ENCODE measurements around the gene IQCN. TPM values are rescaled to one million over a fixed set of nuclear protein-coding genes. Genes with fewer than 3 reads are reported as not detected.

IQCN gene
- total and polyA plus RNA-seq, 10 of the 15 experiments (the other 5 are each of a cell fraction or from before 2014, with no cell fraction given) = 0.01 to 0.54 (median 0.23) TPM; not detected in 3

DNA sequence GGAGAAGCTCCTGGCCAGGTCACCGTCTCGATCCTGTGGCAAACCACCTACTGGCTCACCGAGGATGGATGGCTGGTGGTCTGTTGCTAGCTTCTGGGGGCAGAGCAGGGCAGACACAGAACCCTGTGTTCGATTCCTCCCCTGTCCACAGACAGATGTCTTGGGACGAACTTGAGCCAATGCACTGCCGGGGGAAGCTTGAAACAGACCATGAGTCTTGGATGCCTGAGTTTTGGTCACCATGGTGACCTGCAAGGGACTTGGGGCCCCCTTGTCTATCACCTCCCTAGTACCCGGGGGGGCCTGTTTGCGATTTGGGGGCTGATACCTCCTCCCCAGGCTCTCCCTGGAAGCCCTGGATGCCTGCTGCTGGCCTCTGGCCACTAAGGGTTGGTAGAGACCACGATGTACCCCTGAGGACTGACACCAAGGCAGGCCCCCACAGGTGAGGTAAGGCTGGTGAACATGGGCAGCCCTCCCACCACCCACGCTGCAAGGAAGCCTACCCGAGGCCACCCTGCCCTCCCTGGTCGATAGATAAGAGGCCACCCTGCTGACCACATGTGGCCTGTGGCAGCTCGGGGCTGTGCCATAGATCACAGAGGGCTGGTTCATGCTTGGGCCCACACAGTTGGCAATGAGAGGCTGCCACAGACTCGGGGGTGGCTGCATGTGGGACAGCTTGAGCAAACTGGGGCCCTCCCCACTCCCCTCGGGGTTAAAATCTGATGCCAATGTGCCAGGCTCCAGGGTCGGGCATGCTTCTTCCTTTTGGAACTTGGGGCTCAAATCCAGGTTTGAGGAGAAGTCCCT is 10.7 kb downstream of the IQCN start:
- Histone ChIP-seq H3K27me3 (replicated peaks in 1 of 2; ENCODE audit: control insufficient read depth in 2 of 2, insufficient read depth in 2 of 2, low read length in 1 of 2) (no peaks in the 10 kb centered on the region), H3K4me1 (ENCODE audit: control insufficient read depth, insufficient read depth, low read length) (no peaks in the 10 kb centered on the region), H3K4me3 (no peak overlapping the region), H4K20me1 (ENCODE audit: control insufficient read depth, insufficient read depth) (no peaks in the 10 kb centered on the region), H3K9me3 (replicated peaks; ENCODE audit: control insufficient read depth, insufficient read depth, low read length) (no peaks in the 10 kb centered on the region), H3K27ac (ENCODE audit: control insufficient read depth, insufficient read depth) (no peak overlapping the region), H3K4me2 (ENCODE audit: control insufficient read depth, insufficient read depth) (no peak overlapping the region), H3K79me2 (ENCODE audit: control insufficient read depth, insufficient read depth, low read length) (no peaks in the 10 kb centered on the region), H2AFZ (ENCODE audit: control insufficient read depth, low read depth, low read length) (no peak overlapping the region), H3K9ac (ENCODE audit: control insufficient read depth, insufficient read depth, low read length) (no peak overlapping the region), H3K36me3 (ENCODE audit: control insufficient read depth in 2 of 2, insufficient read depth in 2 of 2, low read length in 1 of 2) (no peaks in the 10 kb centered on the region)
- FAIRE-seq = no peak
- ChIA-PET RAD21 (ENCODE audit: unreplicated experiment) (interaction anchor here (0.9 to 1.6 kb wide), 4 partner anchors 9 to 58 kb away, joined by 3 to 4 read pairs (median 3); no protein-coding TSS in a partner anchor), POLR2A (interaction anchor here (0.6 kb wide), 1 partner anchor 16 kb away, joined by 3 read pairs; no protein-coding TSS in a partner anchor), SMC1A (ENCODE audit: uncharacterized antibody, unreplicated experiment) (interaction anchor here (1.1 kb wide), 1 partner anchor 65 kb away, joined by 3 read pairs; no protein-coding TSS in a partner anchor), CTCF (interaction anchor here (1.1 to 3.0 kb wide), 4 partner anchors 8 to 65 kb away, joined by 3 to 13 read pairs (median 4); no protein-coding TSS in a partner anchor)
- DNase-seq (ENCODE audit: low read depth, low spot score) = no peak
- TF ChIP-seq GATAD2B (conservative IDR thresholded peaks at IDR 0.05; ENCODE audit: low read depth) (no peak), ZNF622 (IDR thresholded peaks at IDR 0.05) (no peak), BCL11A (IDR thresholded peaks at IDR 0.05; ENCODE audit: low read depth, low read length) (no peak)
- no TSS peak for BruUV-seq (replicated peaks)
- WGBS (ENCODE audit: insufficient coverage, insufficient replicate concordance, low lambda C conversion rate, missing lambda C conversion rate) = 28% methylated on average over 16 of the region's 16 CpGs
- intact Hi-C loops (cut with micrococcal nuclease; ENCODE audit: unreplicated experiment) (no loop called here), in situ Hi-C loops (cut with MboI) (no loop called here)
- ATAC-seq = no peak

DNA sequence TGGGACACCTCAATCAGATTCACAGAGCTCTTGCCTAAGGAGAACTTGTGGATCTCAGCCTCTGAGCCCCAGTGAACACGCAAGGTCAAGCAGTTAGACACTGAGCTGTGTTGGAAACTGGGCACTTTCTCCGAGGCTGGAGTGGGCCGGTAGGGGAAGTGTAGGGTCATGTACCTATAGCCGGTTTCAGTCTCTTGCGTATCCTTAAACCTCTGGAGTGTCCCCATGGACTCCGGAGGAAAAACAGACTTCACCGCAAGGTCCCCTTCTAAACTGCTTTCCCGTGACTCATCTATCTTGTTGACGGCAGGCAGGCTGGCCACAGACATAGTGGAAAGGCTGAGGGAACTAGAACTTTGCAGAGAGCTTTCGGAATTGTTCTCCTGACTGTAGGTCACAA is 11.3 kb downstream of the IQCN start:
- Histone ChIP-seq H3K27me3 (replicated peaks in 1 of 2; ENCODE audit: control insufficient read depth in 2 of 2, insufficient read depth in 2 of 2, low read length in 1 of 2) (no peaks in the 10 kb centered on the region), H3K4me2 (ENCODE audit: control insufficient read depth, insufficient read depth) (no peak overlapping the region), H3K9ac (ENCODE audit: control insufficient read depth, insufficient read depth, low read length) (no peak overlapping the region), H3K36me3 (ENCODE audit: control insufficient read depth in 2 of 2, insufficient read depth in 2 of 2, low read length in 1 of 2) (no peaks in the 10 kb centered on the region), H2AFZ (ENCODE audit: control insufficient read depth, low read depth, low read length) (no peak overlapping the region), H3K79me2 (ENCODE audit: control insufficient read depth, insufficient read depth, low read length) (no peaks in the 10 kb centered on the region), H4K20me1 (ENCODE audit: control insufficient read depth, insufficient read depth) (no peaks in the 10 kb centered on the region), H3K4me3 (no peak overlapping the region), H3K4me1 (ENCODE audit: control insufficient read depth, insufficient read depth, low read length) (no peaks in the 10 kb centered on the region), H3K9me3 (replicated peaks; ENCODE audit: control insufficient read depth, insufficient read depth, low read length) (no peaks in the 10 kb centered on the region), H3K27ac (ENCODE audit: control insufficient read depth, insufficient read depth) (no peak overlapping the region)
- ChIA-PET POLR2A (interaction anchor here (0.6 kb wide), 1 partner anchor 17 kb away, joined by 3 read pairs; no protein-coding TSS in a partner anchor), SMC1A (ENCODE audit: uncharacterized antibody, unreplicated experiment) (interaction anchor here (1.1 kb wide), 1 partner anchor 66 kb away, joined by 3 read pairs; no protein-coding TSS in a partner anchor), CTCF (interaction anchor here (1.1 to 3.0 kb wide), 4 partner anchors 9 to 66 kb away, joined by 3 to 13 read pairs (median 4); no protein-coding TSS in a partner anchor), RAD21 (ENCODE audit: unreplicated experiment) (interaction anchor here (0.9 to 1.6 kb wide), 4 partner anchors 9 to 58 kb away, joined by 3 to 4 read pairs (median 3); no protein-coding TSS in a partner anchor)
- DNase-seq (ENCODE audit: low read depth, low spot score) (no peak), ATAC-seq (no peak), FAIRE-seq (no peak)
- BruUV-seq (replicated peaks) = no TSS peak
- in situ Hi-C loops (cut with MboI) (no loop called here), intact Hi-C loops (cut with micrococcal nuclease; ENCODE audit: unreplicated experiment) (no loop called here)
- WGBS (ENCODE audit: insufficient coverage, insufficient replicate concordance, low lambda C conversion rate, missing lambda C conversion rate) = 62% methylated on average over 10 of the region's 10 CpGs
- no peak for TF ChIP-seq CHD1 (IDR thresholded peaks at IDR 0.05; ENCODE audit: low read depth, low read length)
- TF ChIP-seq TCF3 (IDR thresholded peaks at IDR 0.05; ENCODE audit: borderline replicate concordance, insufficient read depth, low read depth, low read length) = no peak
- TF ChIP-seq, protein P1, sequence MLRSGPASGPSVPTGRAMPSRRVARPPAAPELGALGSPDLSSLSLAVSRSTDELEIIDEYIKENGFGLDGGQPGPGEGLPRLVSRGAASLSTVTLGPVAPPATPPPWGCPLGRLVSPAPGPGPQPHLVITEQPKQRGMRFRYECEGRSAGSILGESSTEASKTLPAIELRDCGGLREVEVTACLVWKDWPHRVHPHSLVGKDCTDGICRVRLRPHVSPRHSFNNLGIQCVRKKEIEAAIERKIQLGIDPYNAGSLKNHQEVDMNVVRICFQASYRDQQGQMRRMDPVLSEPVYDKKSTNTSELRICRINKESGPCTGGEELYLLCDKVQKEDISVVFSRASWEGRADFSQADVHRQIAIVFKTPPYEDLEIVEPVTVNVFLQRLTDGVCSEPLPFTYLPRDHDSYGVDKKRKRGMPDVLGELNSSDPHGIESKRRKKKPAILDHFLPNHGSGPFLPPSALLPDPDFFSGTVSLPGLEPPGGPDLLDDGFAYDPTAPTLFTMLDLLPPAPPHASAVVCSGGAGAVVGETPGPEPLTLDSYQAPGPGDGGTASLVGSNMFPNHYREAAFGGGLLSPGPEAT (IDR thresholded peaks at IDR 0.05; ENCODE audit: low read depth) = no peak
- TF ChIP-seq EED (IDR thresholded peaks at IDR 0.05; ENCODE audit: low read depth) = no peak
- no peak for TF ChIP-seq NBN (IDR thresholded peaks at IDR 0.05)
- no peak for TF ChIP-seq SREBF2 (IDR thresholded peaks at IDR 0.05; ENCODE audit: low read length)
- TF ChIP-seq, protein P2, sequence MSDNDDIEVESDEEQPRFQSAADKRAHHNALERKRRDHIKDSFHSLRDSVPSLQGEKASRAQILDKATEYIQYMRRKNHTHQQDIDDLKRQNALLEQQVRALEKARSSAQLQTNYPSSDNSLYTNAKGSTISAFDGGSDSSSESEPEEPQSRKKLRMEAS (IDR thresholded peaks at IDR 0.05; ENCODE audit: low read depth, low read length) = no peak
- TF ChIP-seq SMAD5 (IDR thresholded peaks at IDR 0.05; ENCODE audit: low read depth) = no peak
- TF ChIP-seq YY1 (IDR thresholded peaks at IDR 0.05; ENCODE audit: low read depth, low read length) = no peak
- TF ChIP-seq, protein P3, sequence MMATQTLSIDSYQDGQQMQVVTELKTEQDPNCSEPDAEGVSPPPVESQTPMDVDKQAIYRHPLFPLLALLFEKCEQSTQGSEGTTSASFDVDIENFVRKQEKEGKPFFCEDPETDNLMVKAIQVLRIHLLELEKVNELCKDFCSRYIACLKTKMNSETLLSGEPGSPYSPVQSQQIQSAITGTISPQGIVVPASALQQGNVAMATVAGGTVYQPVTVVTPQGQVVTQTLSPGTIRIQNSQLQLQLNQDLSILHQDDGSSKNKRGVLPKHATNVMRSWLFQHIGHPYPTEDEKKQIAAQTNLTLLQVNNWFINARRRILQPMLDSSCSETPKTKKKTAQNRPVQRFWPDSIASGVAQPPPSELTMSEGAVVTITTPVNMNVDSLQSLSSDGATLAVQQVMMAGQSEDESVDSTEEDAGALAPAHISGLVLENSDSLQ (IDR thresholded peaks at IDR 0.05) = no peak
- no peak for TF ChIP-seq RAD51 (IDR thresholded peaks at IDR 0.05)
